ENCODE data around the gene INSYN2B. TPM values are rescaled to one million over a fixed set of nuclear protein-coding genes. Genes with fewer than 3 reads are reported as not detected.

INSYN2B gene
- total RNA-seq, 1 donor from 2014 or later, result 1.4 TPM

- DNase-seq, result no peak
Measured at GRCh38 chr5:169923988-169924387, 56.3 kb downstream of the INSYN2B start.

- DNase-seq, result no peak
Measured at GRCh38 chr5:169922474-169922873, 57.8 kb downstream of the INSYN2B start.

GRCh38 chr5:169921949-169922348 is 58.3 kb downstream of the INSYN2B start:
- DNase-seq, result no peak

GRCh38 chr5:169921384-169921783 is 58.9 kb downstream of the INSYN2B start:
- no peak for DNase-seq

GRCh38 chr5:169920474-169920873 is 59.8 kb downstream of the INSYN2B start:
- DNase-seq, result no peak

- DNase-seq, result no peak
Measured at GRCh38 chr5:169918228-169918627, 62.1 kb downstream of the INSYN2B start.

GRCh38 chr5:169917500-169917899 is 62.8 kb downstream of the INSYN2B start:
- no peak for DNase-seq

- DNase-seq, result peak; percentile 34
Measured at GRCh38 chr5:169914766-169915165, 65.5 kb downstream of the INSYN2B start.

GRCh38 chr5:169913479-169913878 is 66.8 kb downstream of the INSYN2B start:
- DNase-seq, result no peak

- DNase-seq, result no peak
Measured at GRCh38 chr5:169911448-169912212, 68.7 kb downstream of the INSYN2B start.

- no peak for DNase-seq
Measured at GRCh38 chr5:169910393-169910792, 69.9 kb downstream of the INSYN2B start.

GRCh38 chr5:169909945-169910344 is 70.3 kb downstream of the INSYN2B start:
- no peak for DNase-seq

GRCh38 chr5:169908864-169909263 is 71.4 kb downstream of the INSYN2B start:
- DNase-seq, result no peak

- no peak for DNase-seq
Measured at GRCh38 chr5:169906745-169907649, 73.3 kb downstream of the INSYN2B start.

- no peak for DNase-seq
Measured at GRCh38 chr5:169905017-169905416, 75.3 kb downstream of the INSYN2B start.

- no peak for DNase-seq
Measured at GRCh38 chr5:169904508-169904907, 75.8 kb downstream of the INSYN2B start.

GRCh38 chr5:169904059-169904458 is 76.2 kb downstream of the INSYN2B start:
- DNase-seq, result no peak

GRCh38 chr5:169901896-169902295 is 78.4 kb downstream of the INSYN2B start:
- no peak for DNase-seq

- no peak for DNase-seq
Measured at GRCh38 chr5:169897481-169897880, 82.8 kb downstream of the INSYN2B start.

- peak; percentile 67 for DNase-seq
Measured at GRCh38 chr5:169895926-169896325, 84.4 kb downstream of the INSYN2B start.

- no peak for DNase-seq
Measured at GRCh38 chr5:169893571-169893970, 86.7 kb downstream of the INSYN2B start.

- no peak for DNase-seq
Measured at GRCh38 chr5:169893010-169893409, 87.3 kb downstream of the INSYN2B start.

GRCh38 chr5:169889572-169889971 is 90.7 kb downstream of the INSYN2B start:
- no peak for DNase-seq
